Measurements from ENCODE around the gene DDX24.

DNA sequence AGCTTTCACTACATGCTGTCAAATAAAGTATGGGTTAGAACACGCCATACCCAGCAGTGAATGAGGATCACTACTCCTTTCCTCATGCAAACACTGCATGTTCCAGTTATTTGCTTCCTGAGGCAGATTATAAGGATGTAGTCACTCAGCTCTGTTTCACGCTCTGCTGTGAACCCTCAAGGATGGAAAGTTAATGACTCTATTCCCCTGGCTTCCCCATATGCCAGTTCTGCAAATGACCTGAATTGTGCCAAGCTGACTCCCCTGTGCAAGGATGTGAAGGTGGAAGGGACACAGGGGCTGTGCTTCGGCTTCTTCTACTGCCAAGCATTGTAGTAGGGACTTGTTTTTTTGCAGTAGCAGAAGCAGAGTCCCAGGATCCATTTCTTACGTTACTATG lies 6.9 kb upstream of the DDX24 start:
- TF ChIP-seq, protein P1, sequence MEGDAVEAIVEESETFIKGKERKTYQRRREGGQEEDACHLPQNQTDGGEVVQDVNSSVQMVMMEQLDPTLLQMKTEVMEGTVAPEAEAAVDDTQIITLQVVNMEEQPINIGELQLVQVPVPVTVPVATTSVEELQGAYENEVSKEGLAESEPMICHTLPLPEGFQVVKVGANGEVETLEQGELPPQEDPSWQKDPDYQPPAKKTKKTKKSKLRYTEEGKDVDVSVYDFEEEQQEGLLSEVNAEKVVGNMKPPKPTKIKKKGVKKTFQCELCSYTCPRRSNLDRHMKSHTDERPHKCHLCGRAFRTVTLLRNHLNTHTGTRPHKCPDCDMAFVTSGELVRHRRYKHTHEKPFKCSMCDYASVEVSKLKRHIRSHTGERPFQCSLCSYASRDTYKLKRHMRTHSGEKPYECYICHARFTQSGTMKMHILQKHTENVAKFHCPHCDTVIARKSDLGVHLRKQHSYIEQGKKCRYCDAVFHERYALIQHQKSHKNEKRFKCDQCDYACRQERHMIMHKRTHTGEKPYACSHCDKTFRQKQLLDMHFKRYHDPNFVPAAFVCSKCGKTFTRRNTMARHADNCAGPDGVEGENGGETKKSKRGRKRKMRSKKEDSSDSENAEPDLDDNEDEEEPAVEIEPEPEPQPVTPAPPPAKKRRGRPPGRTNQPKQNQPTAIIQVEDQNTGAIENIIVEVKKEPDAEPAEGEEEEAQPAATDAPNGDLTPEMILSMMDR (conservative IDR thresholded peaks at IDR 0.05; ENCODE audit: low read length) = no peak
- no peak for TF ChIP-seq EZH2phosphoT487 (IDR thresholded peaks at IDR 0.05; ENCODE audit: borderline replicate concordance, low read depth, low read length)

Measured in OCI-LY7 (cell line).